IMR-90 (cell line): Measurements from ENCODE around the gene HOXC12. TPM values are rescaled to one million over a fixed set of nuclear protein-coding genes. Genes with fewer than 3 reads are reported as not detected.

Source experiments
- ATAC-seq: fragments of 200-7000 bp; cut with Tn5 transposase; 2 replicates; pipeline ENCODE4 v1.9.1; 2020; ENCODE audit warnings: low read depth, mild to moderate bottlenecking, moderate library complexity
- BruUV-seq: library from RNA; stranded (reverse); fragments of 400-500 nt; replicated peaks from 2 replicates; lab custom pipeline; 2021; lab: Mats Ljungman, UMichigan
- CTCF ChIA-PET: fragments of 300-600 bp; formaldehyde crosslinking; extraction: SDS; loops from one replicate; lab custom pipeline; 2021; ENCODE audit warnings: antibody characterized with exemption; lab: Yijun Ruan, JAX
- POLR2A ChIA-PET: fragments of 300-600 bp; sonication (Branson Sonifier 250); formaldehyde crosslinking; loops from one replicate; lab custom pipeline; 2022; ENCODE audit warnings: antibody characterized with exemption; ENCODE audit not compliant: unreplicated experiment; lab: Charles Lee
- DNase-seq: peaks from one replicate; pipeline ENCODE4 v3.0.0; 2013
- H2AFZ ChIP-seq: replicated peaks from 2 replicates; pipeline ENCODE3; 2013; ENCODE audit warnings: low read length, mild to moderate bottlenecking; ENCODE audit not compliant: poor library complexity
- H2AK5ac ChIP-seq: 2 replicates; pipeline ENCODE4 v1.6.1; 2013; ENCODE audit warnings: low read depth, low read length, inconsistent platforms
- H2AK9ac ChIP-seq: replicated peaks from 2 replicates; pipeline ENCODE3; 2013; ENCODE audit warnings: mild to moderate bottlenecking, low read depth, low read length, moderate library complexity; ENCODE audit not compliant: poor library complexity
- H2BK120ac ChIP-seq: 2 replicates; pipeline ENCODE4 v1.6.1; 2013; ENCODE audit warnings: low read depth, low read length, inconsistent platforms
- H2BK15ac ChIP-seq: 3 replicates; pipeline ENCODE4 v1.6.1; 2013; ENCODE audit warnings: low read depth, low read length, inconsistent platforms
- H2BK20ac ChIP-seq: 2 replicates; pipeline ENCODE4 v1.6.1; 2013; ENCODE audit warnings: low read depth, mild to moderate bottlenecking, inconsistent platforms, low read length, moderate library complexity
- H2BK5ac ChIP-seq: 2 replicates; pipeline ENCODE4 v1.6.1; 2013; ENCODE audit warnings: mild to moderate bottlenecking, low read depth, low read length, inconsistent platforms; ENCODE audit not compliant: poor library complexity, severe bottlenecking
- H3K14ac ChIP-seq: replicated peaks from 2 replicates; pipeline ENCODE4 v1.6.1; 2013; ENCODE audit warnings: low read depth, low read length, inconsistent platforms
- H3K18ac ChIP-seq: 2 replicates; pipeline ENCODE4 v1.6.1; 2013; ENCODE audit warnings: low read depth, low read length, control low read depth
- H3K23ac ChIP-seq: 2 replicates; pipeline ENCODE4 v1.6.1; 2013; ENCODE audit warnings: low read depth, low read length, inconsistent platforms
- H3K27ac ChIP-seq: 2 replicates; pipeline ENCODE4 v1.5.1; 2013; ENCODE audit warnings: mild to moderate bottlenecking, control low read depth, low read length; ENCODE audit not compliant: insufficient read depth
- H3K27me3 ChIP-seq: 2 replicates; pipeline ENCODE4 v1.6.1; 2013; ENCODE audit warnings: low read length; ENCODE audit not compliant: control insufficient read depth, insufficient read depth
- H3K36me3 ChIP-seq: 2 replicates; pipeline ENCODE4 v1.6.1; 2013; ENCODE audit warnings: low read length, mixed read lengths; ENCODE audit not compliant: control insufficient read depth, insufficient read depth
- H3K4ac ChIP-seq: 2 replicates; pipeline ENCODE4 v1.6.1; 2013; ENCODE audit warnings: low read depth, low read length, inconsistent platforms
- H3K4me1 ChIP-seq: 2 replicates; pipeline ENCODE4 v1.6.1; 2013; ENCODE audit warnings: low read length, mixed read lengths; ENCODE audit not compliant: control insufficient read depth, insufficient read depth
- H3K4me2 ChIP-seq: 2 replicates; pipeline ENCODE4 v1.6.1; 2013; ENCODE audit warnings: low read depth, mild to moderate bottlenecking, control low read depth, low read length, moderate library complexity
- H3K4me3 ChIP-seq: 2 replicates; pipeline ENCODE4 v1.5.1; 2013; ENCODE audit warnings: low read depth, mild to moderate bottlenecking, control low read depth, low read length, moderate library complexity; ENCODE audit not compliant: insufficient read depth
- H3K56ac ChIP-seq: 2 replicates; pipeline ENCODE4 v1.6.1; 2013; ENCODE audit warnings: low read length, inconsistent platforms; ENCODE audit not compliant: insufficient read depth; ENCODE audit errors: extremely low read depth
- H3K79me1 ChIP-seq, 2 experiments: 2 replicates each; pipeline ENCODE4 v1.6.1; 2013; ENCODE audit warnings: low read length in 2 of 2, inconsistent platforms in 1 of 2, low read depth in 1 of 2
- H3K9ac ChIP-seq: 2 replicates; pipeline ENCODE4 v1.6.1; 2013; ENCODE audit warnings: low read depth, low read length, control low read depth
- H3K9me1 ChIP-seq: 2 replicates; pipeline ENCODE4 v1.6.1; 2013; ENCODE audit warnings: low read length, inconsistent platforms; ENCODE audit not compliant: insufficient read depth
- H3K9me3 ChIP-seq: 2 replicates; pipeline ENCODE4 v1.6.1; 2013; ENCODE audit warnings: low read length; ENCODE audit not compliant: control insufficient read depth, insufficient read depth
- H4K20me1 ChIP-seq: 2 replicates; pipeline ENCODE4 v1.6.1; 2013; ENCODE audit warnings: low read length, inconsistent platforms; ENCODE audit not compliant: insufficient read depth
- H4K5ac ChIP-seq: 2 replicates; pipeline ENCODE4 v1.6.1; 2013; ENCODE audit warnings: mild to moderate bottlenecking, low read depth, low read length, control low read depth
- H4K8ac ChIP-seq, 2 experiments: 2 replicates each; pipeline ENCODE4 v1.6.1; 2013; ENCODE audit warnings: low read depth in 2 of 2, low read length in 2 of 2, control low read depth in 1 of 2, inconsistent platforms in 1 of 2
- H4K91ac ChIP-seq: 2 replicates; pipeline ENCODE4 v1.6.1; 2013; ENCODE audit warnings: low read depth, low read length, inconsistent platforms; ENCODE audit not compliant: insufficient read depth
- BHLHE40 ChIP-seq: fragments of 150-350 bp; IDR thresholded peaks from 2 replicates; pipeline ENCODE4 v1.6.1; 2016; ENCODE audit warnings: mild to moderate bottlenecking, low read depth, low read length
- CEBPB ChIP-seq: IDR thresholded peaks from 2 replicates; pipeline ENCODE4 v1.6.1; 2012; ENCODE audit warnings: low read depth, low read length, improper control_type of control experiment
- CHD1 ChIP-seq: IDR thresholded peaks from 2 replicates; pipeline ENCODE4 v1.6.1; 2012; ENCODE audit warnings: low read depth, low read length, improper control_type of control experiment
- ELK1 ChIP-seq: fragments of 150-350 bp; IDR thresholded peaks from 2 replicates; pipeline ENCODE4 v1.6.1; 2016; ENCODE audit warnings: low read depth, mild to moderate bottlenecking, low read length, moderate library complexity, borderline replicate concordance
- FOS ChIP-seq: fragments of 150-350 bp; IDR thresholded peaks from 2 replicates; pipeline ENCODE4 v1.6.1; 2016; ENCODE audit warnings: low read depth, low read length
- MAFK ChIP-seq: IDR thresholded peaks from 2 replicates; pipeline ENCODE4 v1.6.1; 2012; ENCODE audit warnings: low read depth, low read length, improper control_type of control experiment
- MAZ ChIP-seq: IDR thresholded peaks from 2 replicates; pipeline ENCODE4 v1.6.1; 2012; ENCODE audit warnings: low read depth, mild to moderate bottlenecking, low read length, improper control_type of control experiment, moderate library complexity, borderline replicate concordance
- MXI1 ChIP-seq: IDR thresholded peaks from 2 replicates; pipeline ENCODE4 v1.6.1; 2012; ENCODE audit warnings: low read depth, mild to moderate bottlenecking, low read length, moderate library complexity, borderline replicate concordance
- NFE2L2 ChIP-seq: fragments of 150-350 bp; IDR thresholded peaks from 2 replicates; pipeline ENCODE4 v1.6.1; 2016; ENCODE audit warnings: low read depth, mild to moderate bottlenecking, low read length
- POLR2A ChIP-seq: IDR thresholded peaks from 2 replicates; pipeline ENCODE4 v1.6.1; 2012; ENCODE audit warnings: mild to moderate bottlenecking, low read depth, low read length
- RAD21 ChIP-seq: IDR thresholded peaks from 2 replicates; pipeline ENCODE4 v1.6.1; 2012; ENCODE audit warnings: low read length, improper control_type of control experiment
- RCOR1 ChIP-seq: IDR thresholded peaks from 2 replicates; pipeline ENCODE4 v1.6.1; 2012; ENCODE audit warnings: mild to moderate bottlenecking, low read length, improper control_type of control experiment; ENCODE audit not compliant: insufficient replicate concordance
- RFX5 ChIP-seq: IDR thresholded peaks from 2 replicates; pipeline ENCODE4 v1.8.0; 2012; ENCODE audit warnings: low read depth, mild to moderate bottlenecking, low read length, moderate library complexity
- SMC3 ChIP-seq: fragments of 150-350 bp; IDR thresholded peaks from 2 replicates; pipeline ENCODE4 v1.6.1; 2016; ENCODE audit warnings: low read depth, mild to moderate bottlenecking, antibody characterized with exemption, low read length, moderate library complexity
- WGBS, 2 experiments: methylation state at CpG; one replicate each; pipeline versions ENCODE4 v1.1.5 to v1.1.7; 2013; ENCODE audit warnings: missing lambda C conversion rate in 2 of 2; ENCODE audit not compliant: insufficient read length in 1 of 2; ENCODE audit errors: extremely low coverage in 2 of 2; 5-methylcytosine and 5-hydroxymethylcytosine counted together
- dilution Hi-C: fragments of 300-500 bp; cut with HindIII; formaldehyde crosslinking; loops from one replicate; pipeline ENCODE4 v1.14.3; 2018; ENCODE audit warnings: low sequenced_read_pairs; ENCODE audit not compliant: unreplicated experiment
- in situ Hi-C: fragments of 300-500 bp; cut with MboI; formaldehyde crosslinking; loops from 3 replicates; pipeline ENCODE4 v1.14.3; 2019; ENCODE audit warnings: low sequenced_read_pairs, inconsistent platforms, mixed read lengths
- intact Hi-C: fragments of 100-400 bp; cut with micrococcal nuclease; formaldehyde crosslinking; loops from 2 replicates; pipeline ENCODE4 v1.10.0; 2022
- polyA plus RNA-seq, 3 experiments: library from polyadenylated mRNA; depleted of rRNA; stranded (reverse); fragments of >200 nt; gene quantifications; 2 replicates each; pipeline ENCODE4 v1.2.3, GENCODE V29; 2012; ENCODE audit warnings: low replicate concordance in 1 of 3
- total RNA-seq: library from RNA; depleted of rRNA; stranded (reverse); fragments of >200 nt; gene quantifications from 2 replicates; pipeline ENCODE4 v1.2.3, GENCODE V29; 2012
- TF ChIP-seq, protein P1 (sequence below): conservative IDR thresholded peaks from 2 replicates; pipeline ENCODE4 v1.5.1; 2012; ENCODE audit warnings: mild to moderate bottlenecking, low read depth, low read length, improper control_type of control experiment

HOXC12 gene
- total and polyA plus RNA-seq, 2 of the 4 experiments (the other 2 are of a cell fraction), result not detected

GRCh38 chr12:53907103-53907502, 47.6 kb upstream of the HOXC12 start:
- H4K91ac ChIP-seq, result no peak overlapping the region
- H4K20me1 ChIP-seq, result no peaks in the 10 kb centered on the region
- dilution Hi-C loops, result no loop called here
- no peak overlapping the region for H3K4me2 ChIP-seq
- intact Hi-C loops, result no loop called here
- ChIA-PET CTCF (no interaction called here), POLR2A (no interaction called here)
- no peak overlapping the region for H3K9ac ChIP-seq
- no peaks in the 10 kb centered on the region for H3K4me1 ChIP-seq
- H3K4me3 ChIP-seq, result no peak overlapping the region
- H3K9me1 ChIP-seq, result no peaks in the 10 kb centered on the region
- no peak for ATAC-seq
- H3K79me1 ChIP-seq, result no peaks in the 10 kb centered on the region
- no TSS peak for BruUV-seq
- H2AK9ac ChIP-seq, result no peak overlapping the region
- H2AFZ ChIP-seq, result no peak overlapping the region
- H2BK5ac ChIP-seq, result no peak overlapping the region
- H3K18ac ChIP-seq, result no peak overlapping the region
- no peak overlapping the region for H3K4ac ChIP-seq
- no CpG with 5 or more reads among the region's 3 CpGs for whole genome bisulfite sequencing, 2 experiments
- H3K9me3 ChIP-seq, result no peaks in the 10 kb centered on the region
- no peak for TF ChIP-seq MXI1
- TF ChIP-seq SMC3, result no peak
- no peak for TF ChIP-seq NFE2L2
- TF ChIP-seq RAD21, result no peak
- TF ChIP-seq BHLHE40, result no peak
- TF ChIP-seq, protein P1, sequence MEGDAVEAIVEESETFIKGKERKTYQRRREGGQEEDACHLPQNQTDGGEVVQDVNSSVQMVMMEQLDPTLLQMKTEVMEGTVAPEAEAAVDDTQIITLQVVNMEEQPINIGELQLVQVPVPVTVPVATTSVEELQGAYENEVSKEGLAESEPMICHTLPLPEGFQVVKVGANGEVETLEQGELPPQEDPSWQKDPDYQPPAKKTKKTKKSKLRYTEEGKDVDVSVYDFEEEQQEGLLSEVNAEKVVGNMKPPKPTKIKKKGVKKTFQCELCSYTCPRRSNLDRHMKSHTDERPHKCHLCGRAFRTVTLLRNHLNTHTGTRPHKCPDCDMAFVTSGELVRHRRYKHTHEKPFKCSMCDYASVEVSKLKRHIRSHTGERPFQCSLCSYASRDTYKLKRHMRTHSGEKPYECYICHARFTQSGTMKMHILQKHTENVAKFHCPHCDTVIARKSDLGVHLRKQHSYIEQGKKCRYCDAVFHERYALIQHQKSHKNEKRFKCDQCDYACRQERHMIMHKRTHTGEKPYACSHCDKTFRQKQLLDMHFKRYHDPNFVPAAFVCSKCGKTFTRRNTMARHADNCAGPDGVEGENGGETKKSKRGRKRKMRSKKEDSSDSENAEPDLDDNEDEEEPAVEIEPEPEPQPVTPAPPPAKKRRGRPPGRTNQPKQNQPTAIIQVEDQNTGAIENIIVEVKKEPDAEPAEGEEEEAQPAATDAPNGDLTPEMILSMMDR, result no peak
- no peak for TF ChIP-seq CEBPB
- no peak for TF ChIP-seq RFX5
- no peak for TF ChIP-seq CHD1
- TF ChIP-seq MAZ, result no peak
- TF ChIP-seq ELK1, result no peak
- no peak for TF ChIP-seq POLR2A
- no peak for TF ChIP-seq RCOR1
- TF ChIP-seq MAFK, result no peak
- TF ChIP-seq FOS, result no peak
- no peak overlapping the region for H3K56ac ChIP-seq
- no peak overlapping the region for H2AK5ac ChIP-seq
- H4K5ac ChIP-seq, result no peak overlapping the region
- no peak overlapping the region for H2BK15ac ChIP-seq
- H3K27ac ChIP-seq, result no peak overlapping the region
- H3K36me3 ChIP-seq, result no peaks in the 10 kb centered on the region
- H4K8ac ChIP-seq, result no peak overlapping the region
- peaks cover 6% of the 10 kb centered on the region; the same call in 1 of the 2 replicates for H3K27me3 ChIP-seq
- DNase-seq, result no peak
- H3K14ac ChIP-seq, result no peak overlapping the region
- in situ Hi-C loops, result no loop called here
- H3K23ac ChIP-seq, result no peak overlapping the region
- no peak overlapping the region for H2BK20ac ChIP-seq
- no peak overlapping the region for H2BK120ac ChIP-seq
